Testis (tissue), 3 donors: ENCODE results near the gene RIMBP2. TPM values are rescaled to one million over a fixed set of nuclear protein-coding genes. Genes with fewer than 3 reads are reported as not detected.

Experiments used
- DNase-seq: peaks from one replicate; pipeline ENCODE4 v3.0.0-alpha.2; 2019
- H3K27ac ChIP-seq, 2 donors: fragments of 200-600 bp; sonication (generic); one replicate each; pipeline ENCODE4 v1.5.1; 2019
- H3K27me3 ChIP-seq: fragments of 200-600 bp; sonication (generic); one replicate; pipeline ENCODE4 v1.5.1; 2019
- H3K36me3 ChIP-seq: fragments of 200-600 bp; sonication (generic); one replicate; pipeline ENCODE4 v1.5.1; 2017; ENCODE audit warnings: low read depth; ENCODE audit errors: missing control alignments
- H3K4me1 ChIP-seq: fragments of 200-600 bp; sonication (generic); one replicate; pipeline ENCODE4 v1.5.1; 2019
- H3K4me3 ChIP-seq, 2 donors: fragments of 200-600 bp; sonication (generic); one replicate each; pipeline ENCODE4 v1.5.1; 2017 to 2019
- H3K9me3 ChIP-seq: fragments of 200-600 bp; sonication (generic); one replicate; pipeline ENCODE4 v1.5.1; 2017
- POLR2A ChIP-seq: fragments of 450-650 bp; IDR thresholded peaks from one replicate; pipeline ENCODE4 v1.6.1; 2017; ENCODE audit warnings: antibody characterized with exemption, mild to moderate bottlenecking, moderate library complexity
- WGBS, 2 donors: methylation state at CpG; one replicate each; pipeline ENCODE4 v1.1.5; 2018; 5-methylcytosine and 5-hydroxymethylcytosine counted together
- intact Hi-C: fragments of 100-400 bp; cut with DNase I; formaldehyde crosslinking; loops from one replicate; pipeline ENCODE4 v1.15.1; 2023; ENCODE audit warnings: low total_unique reads
- polyA plus RNA-seq: library from polyadenylated mRNA; stranded (reverse); fragments of 350-450 nt; fragmentation: Illumina TruSeq; extraction: RNeasy Lipid Tissue Mini Kit (QIAGEN cat#74804); gene quantifications from one replicate; pipeline ENCODE4 v1.2.3, GENCODE V29; 2014; ENCODE audit warnings: low read depth, low replicate concordance; ENCODE audit not compliant: insufficient read depth
- total RNA-seq, 2 donors: library from RNA; depleted of rRNA; stranded (reverse); fragments of >200 nt; gene quantifications; one replicate each; pipeline ENCODE4 v1.2.3, GENCODE V29; 2016
- TF ChIP-seq, protein P1 (sequence below), 3 experiments: fragments of 450-650 bp in 2 of 3; fragments of 200-600 bp in 1 of 3; sonication (generic) in 1 of 3; IDR thresholded peaks; one replicate each; pipeline ENCODE4 v1.5.1; 2016 to 2019; ENCODE audit warnings: antibody characterized with exemption in 3 of 3, mild to moderate bottlenecking in 2 of 3, moderate library complexity in 1 of 3

Gene RIMBP2
- total and polyA plus RNA-seq, 3 donors from 2014 or later: 8.0 to 10.0 (median 8.7) TPM

DNA sequence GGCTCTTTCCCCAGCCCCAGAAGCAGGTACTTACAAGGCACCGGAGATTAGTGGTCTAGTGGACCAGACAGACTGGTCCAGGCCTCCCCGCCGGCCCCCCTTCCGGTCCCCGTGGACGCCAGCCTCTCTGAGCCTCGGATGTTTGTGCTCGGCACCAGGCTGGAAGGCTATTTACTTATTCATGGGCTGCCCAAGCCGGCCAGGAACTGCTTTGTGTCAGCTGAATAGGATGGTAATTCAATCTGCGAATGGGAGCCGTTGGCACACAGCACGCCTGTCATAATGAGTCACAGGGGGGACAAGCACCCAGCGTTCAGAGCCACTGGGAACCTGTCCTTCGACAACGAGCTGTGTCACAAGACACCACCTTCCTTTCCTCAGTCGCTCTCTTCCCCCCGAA is 82.3 kb downstream of the RIMBP2 start:
- Histone ChIP-seq H3K4me1 (no peaks in the 10 kb centered on the region), H3K27me3 (no peaks in the 10 kb centered on the region), H3K36me3 (no peaks in the 10 kb centered on the region), H3K4me3 (no peak overlapping the region), H3K27ac (no peak overlapping the region), H3K9me3 (no peaks in the 10 kb centered on the region)
- WGBS, 2 donors: 42 to 51% methylated on average over 17 of the region's 17 CpGs
- TF ChIP-seq, protein P1, sequence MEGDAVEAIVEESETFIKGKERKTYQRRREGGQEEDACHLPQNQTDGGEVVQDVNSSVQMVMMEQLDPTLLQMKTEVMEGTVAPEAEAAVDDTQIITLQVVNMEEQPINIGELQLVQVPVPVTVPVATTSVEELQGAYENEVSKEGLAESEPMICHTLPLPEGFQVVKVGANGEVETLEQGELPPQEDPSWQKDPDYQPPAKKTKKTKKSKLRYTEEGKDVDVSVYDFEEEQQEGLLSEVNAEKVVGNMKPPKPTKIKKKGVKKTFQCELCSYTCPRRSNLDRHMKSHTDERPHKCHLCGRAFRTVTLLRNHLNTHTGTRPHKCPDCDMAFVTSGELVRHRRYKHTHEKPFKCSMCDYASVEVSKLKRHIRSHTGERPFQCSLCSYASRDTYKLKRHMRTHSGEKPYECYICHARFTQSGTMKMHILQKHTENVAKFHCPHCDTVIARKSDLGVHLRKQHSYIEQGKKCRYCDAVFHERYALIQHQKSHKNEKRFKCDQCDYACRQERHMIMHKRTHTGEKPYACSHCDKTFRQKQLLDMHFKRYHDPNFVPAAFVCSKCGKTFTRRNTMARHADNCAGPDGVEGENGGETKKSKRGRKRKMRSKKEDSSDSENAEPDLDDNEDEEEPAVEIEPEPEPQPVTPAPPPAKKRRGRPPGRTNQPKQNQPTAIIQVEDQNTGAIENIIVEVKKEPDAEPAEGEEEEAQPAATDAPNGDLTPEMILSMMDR (IDR thresholded peaks at IDR 0.05): no peak
- no peak for TF ChIP-seq POLR2A
- intact Hi-C loops: no loop called here
- no peak for DNase-seq

- Histone ChIP-seq H3K4me1 (no peaks in the 10 kb centered on the region), H3K27ac (no peak overlapping the region), H3K27me3 (no peaks in the 10 kb centered on the region), H3K4me3 (no peak overlapping the region), H3K9me3 (no peaks in the 10 kb centered on the region), H3K36me3 (no peaks in the 10 kb centered on the region)
- TF ChIP-seq, protein P1 (IDR thresholded peaks at IDR 0.05): no peak
- TF ChIP-seq POLR2A: no peak
- DNase-seq: no peak
- intact Hi-C loops: no loop called here
- WGBS, 2 donors: 59 to 63% methylated on average over 5 of the region's 5 CpGs
Measured at GRCh38 chr12:130632642-130633041, 83.5 kb downstream of the RIMBP2 start.

DNA sequence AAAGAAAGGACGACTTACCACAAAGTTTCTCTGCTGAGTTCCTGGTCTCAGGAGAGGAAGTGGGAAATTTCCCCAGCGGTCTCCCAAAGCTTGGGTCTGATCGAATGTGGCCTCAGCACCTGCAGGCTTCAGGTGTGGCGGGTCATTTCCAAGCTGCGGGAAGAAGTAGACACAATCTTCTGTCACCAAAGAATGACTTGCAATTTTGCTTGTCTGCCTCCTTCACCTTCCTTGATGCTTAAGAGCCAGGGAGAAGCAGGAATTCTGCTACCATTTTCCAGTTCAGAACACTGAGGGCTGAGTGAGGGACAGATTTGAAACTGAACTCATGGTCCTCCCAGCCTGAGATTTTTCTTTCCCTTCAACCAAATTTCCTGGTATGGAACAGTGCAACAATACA is 87.8 kb downstream of the RIMBP2 start:
- no peak overlapping the region for H3K4me3 ChIP-seq
- H3K27ac ChIP-seq: no peak overlapping the region
- TF ChIP-seq, protein P1 (IDR thresholded peaks at IDR 0.05): no peak
- no peak for TF ChIP-seq POLR2A
- H3K36me3 ChIP-seq: no peaks in the 10 kb centered on the region
- intact Hi-C loops: no loop called here
- no peaks in the 10 kb centered on the region for H3K9me3 ChIP-seq
- no peaks in the 10 kb centered on the region for H3K4me1 ChIP-seq
- WGBS, 2 donors: 85% methylated on average over 5 of the region's 5 CpGs
- no peaks in the 10 kb centered on the region for H3K27me3 ChIP-seq
- DNase-seq: no peak

DNA sequence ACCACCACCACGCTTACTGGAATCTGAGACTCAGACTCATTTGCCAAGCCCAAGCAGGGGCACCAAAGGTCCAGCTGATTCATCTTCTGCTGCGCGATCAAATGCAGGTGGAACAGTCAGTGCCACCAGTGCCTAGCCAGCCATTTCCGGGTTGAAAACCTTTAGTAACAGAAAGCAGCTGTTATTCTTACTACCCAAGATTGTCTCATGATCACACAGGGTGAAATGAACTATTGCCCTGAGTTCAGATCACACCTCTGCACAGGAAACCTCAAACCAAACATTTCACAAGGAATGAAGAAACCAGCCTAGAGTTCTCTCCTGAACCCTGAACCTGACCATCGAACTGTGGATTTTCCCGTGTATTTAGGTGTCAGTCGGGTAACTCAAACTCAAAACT is 88.9 kb downstream of the RIMBP2 start:
- Histone ChIP-seq H3K27me3 (no peaks in the 10 kb centered on the region), H3K27ac (no peak overlapping the region), H3K4me3 (no peak overlapping the region), H3K9me3 (no peaks in the 10 kb centered on the region), H3K36me3 (no peaks in the 10 kb centered on the region), H3K4me1 (no peaks in the 10 kb centered on the region)
- WGBS, 2 donors: 89 to 93% methylated on average over 7 of the region's 7 CpGs
- DNase-seq: no peak
- no peak for TF ChIP-seq POLR2A
- TF ChIP-seq, protein P1 (IDR thresholded peaks at IDR 0.05): no peak
- intact Hi-C loops: no loop called here

- H3K27me3 ChIP-seq: no peaks in the 10 kb centered on the region
- no peak overlapping the region for H3K4me3 ChIP-seq
- intact Hi-C loops: no loop called here
- TF ChIP-seq, protein P1 (IDR thresholded peaks at IDR 0.05): no peak
- TF ChIP-seq POLR2A: no peak
- no peak for DNase-seq
- H3K4me1 ChIP-seq: no peaks in the 10 kb centered on the region
- no peak overlapping the region for H3K27ac ChIP-seq
- WGBS, 2 donors: 83 to 84% methylated on average over 11 of the region's 11 CpGs
- no peaks in the 10 kb centered on the region for H3K36me3 ChIP-seq
- no peaks in the 10 kb centered on the region for H3K9me3 ChIP-seq
Measured at GRCh38 chr12:130626601-130627000, 89.5 kb downstream of the RIMBP2 start.
